ENCODE data around the gene HCN2. TPM values are rescaled to one million over a fixed set of nuclear protein-coding genes. Genes with fewer than 3 reads are reported as not detected.
"Not testable (repeated sequence)": the region's sequence is repeated elsewhere in the genome, so short reads cannot be mapped to it uniquely, and the experiment has no call there.

Gene HCN2
- total RNA-seq, 1 donor from 2014 or later: 0.84 TPM

- H3K4me1 Mint-ChIP-seq: peaks cover 8% of the 10 kb centered on the region
- H3K4me3 Mint-ChIP-seq: no peak overlapping the region
- no peaks in the 10 kb centered on the region for H3K9me3 Mint-ChIP-seq
- H3K27ac Mint-ChIP-seq (ENCODE audit: unreplicated experiment): no peak overlapping the region
- H3K27me3 Mint-ChIP-seq (ENCODE audit: low read depth): peaks cover 14% of the 10 kb centered on the region
- no peak for TF ChIP-seq CTCF (conservative IDR thresholded peaks at IDR 0.05)
- no peak for DNase-seq (ENCODE audit: low read depth, low spot score)
- H3K36me3 Mint-ChIP-seq (ENCODE audit: low read depth): no peaks in the 10 kb centered on the region
Observed at GRCh38 chr19:581399-582111, 8.1 kb upstream of the HCN2 start.

- H3K36me3 Mint-ChIP-seq (ENCODE audit: low read depth): no peaks in the 10 kb centered on the region
- peak overlapping the region; percentile 47 for H3K4me3 Mint-ChIP-seq
- no peaks in the 10 kb centered on the region for H3K9me3 Mint-ChIP-seq
- peaks cover 8% of the 10 kb centered on the region for H3K4me1 Mint-ChIP-seq
- peaks cover 20% of the 10 kb centered on the region for H3K27me3 Mint-ChIP-seq (ENCODE audit: low read depth)
- TF ChIP-seq CTCF (conservative IDR thresholded peaks at IDR 0.05): no peak
- no peak overlapping the region for H3K27ac Mint-ChIP-seq (ENCODE audit: unreplicated experiment)
- no peak for DNase-seq (ENCODE audit: low read depth, low spot score)
Observed at GRCh38 chr19:582497-583197, 7.0 kb upstream of the HCN2 start.

GRCh38 chr19:583198-583967 is 6.3 kb upstream of the HCN2 start:
- no peak for DNase-seq (ENCODE audit: low read depth, low spot score)
- H3K9me3 Mint-ChIP-seq: no peaks in the 10 kb centered on the region
- H3K4me1 Mint-ChIP-seq: peaks cover 8% of the 10 kb centered on the region
- peak overlapping the region; percentile 59 for H3K4me3 Mint-ChIP-seq
- H3K27ac Mint-ChIP-seq (ENCODE audit: unreplicated experiment): no peak overlapping the region
- no peaks in the 10 kb centered on the region for H3K36me3 Mint-ChIP-seq (ENCODE audit: low read depth)
- H3K27me3 Mint-ChIP-seq (ENCODE audit: low read depth): peaks cover 28% of the 10 kb centered on the region
- no peak for TF ChIP-seq CTCF (conservative IDR thresholded peaks at IDR 0.05)

- TF ChIP-seq CTCF (conservative IDR thresholded peaks at IDR 0.05): no peak
- H3K27me3 Mint-ChIP-seq (ENCODE audit: low read depth): peaks cover 33% of the 10 kb centered on the region
- H3K27ac Mint-ChIP-seq (ENCODE audit: unreplicated experiment): no peak overlapping the region
- no peaks in the 10 kb centered on the region for H3K9me3 Mint-ChIP-seq
- H3K36me3 Mint-ChIP-seq (ENCODE audit: low read depth): no peaks in the 10 kb centered on the region
- peak overlapping the region; percentile 59 for H3K4me3 Mint-ChIP-seq
- no peak for DNase-seq (ENCODE audit: low read depth, low spot score)
- H3K4me1 Mint-ChIP-seq: peaks cover 8% of the 10 kb centered on the region
Observed at GRCh38 chr19:583968-584239, 5.8 kb upstream of the HCN2 start.

- H3K27me3 Mint-ChIP-seq (ENCODE audit: low read depth): peaks cover 37% of the 10 kb centered on the region
- peak; percentile 90 for TF ChIP-seq CTCF (conservative IDR thresholded peaks at IDR 0.05)
- H3K27ac Mint-ChIP-seq (ENCODE audit: unreplicated experiment): no peak overlapping the region
- no peaks in the 10 kb centered on the region for H3K9me3 Mint-ChIP-seq
- H3K4me3 Mint-ChIP-seq: peak overlapping the region; percentile 59
- DNase-seq (ENCODE audit: low read depth, low spot score): peak; percentile 80
- H3K36me3 Mint-ChIP-seq (ENCODE audit: low read depth): no peaks in the 10 kb centered on the region
- peaks cover 8% of the 10 kb centered on the region for H3K4me1 Mint-ChIP-seq
Observed at GRCh38 chr19:584240-585001, 5.3 kb upstream of the HCN2 start.

- not testable (repeated sequence) for H3K4me1 Mint-ChIP-seq; DNase-seq (ENCODE audit: low read depth, low spot score); H3K4me3 Mint-ChIP-seq; H3K36me3 Mint-ChIP-seq (ENCODE audit: low read depth); H3K27ac Mint-ChIP-seq (ENCODE audit: unreplicated experiment); H3K9me3 Mint-ChIP-seq
- H3K27me3 Mint-ChIP-seq (ENCODE audit: low read depth): peaks cover 37% of the 10 kb centered on the region
Observed at GRCh38 chr19:585146-585545, 4.5 kb upstream of the HCN2 start.

All from neural crest cell (in vitro differentiated cells).